Left forelimb (tissue), 1 donor: ENCODE data around the gene SRSF1.

Experiments used
- DNase-seq: peaks from one replicate; pipeline ENCODE4 v3.0.0-alpha.2; 2018; ENCODE audit warnings: low spot score

The SRSF1 gene

GRCh38 chr17:58019039-58019438, 12.0 kb upstream of the SRSF1 start:
- DNase-seq, result no peak

GRCh38 chr17:58010067-58010799, 3.2 kb upstream of the SRSF1 start:
- DNase-seq, result no peak

GRCh38 chr17:58007781-58008706, 998 bp upstream of the SRSF1 start:
- DNase-seq, result no peak

GRCh38 chr17:58006560-58006923, 504 bp downstream of the SRSF1 start:
- peak; percentile 83 for DNase-seq

- DNase-seq, result no peak
These were observed 1.1 kb downstream of the SRSF1 start for GRCh38 chr17:58005728-58006559.

- DNase-seq, result no peak
These were observed 1.9 kb downstream of the SRSF1 start for GRCh38 chr17:58005031-58005727.

GRCh38 chr17:58004060-58004459, 3.0 kb downstream of the SRSF1 start:
- no peak for DNase-seq

GRCh38 chr17:58002973-58003372, 4.1 kb downstream of the SRSF1 start:
- DNase-seq, result no peak

GRCh38 chr17:58002154-58002948, 4.7 kb downstream of the SRSF1 start:
- DNase-seq, result no peak

- DNase-seq, result no peak
These were observed 5.5 kb downstream of the SRSF1 start for GRCh38 chr17:58001461-58002124.

GRCh38 chr17:57999496-58000017, 7.5 kb downstream of the SRSF1 start:
- no peak for DNase-seq

GRCh38 chr17:57999010-57999495, 8.0 kb downstream of the SRSF1 start:
- DNase-seq, result no peak

- no peak for DNase-seq
These were observed 9.8 kb downstream of the SRSF1 start for GRCh38 chr17:57997085-57997809.

- DNase-seq, result peak; percentile 76
These were observed 11.7 kb downstream of the SRSF1 start for GRCh38 chr17:57995076-57995956.

GRCh38 chr17:57994436-57994835, 12.6 kb downstream of the SRSF1 start:
- no peak for DNase-seq

- DNase-seq, result no peak
These were observed 13.3 kb downstream of the SRSF1 start for GRCh38 chr17:57993471-57994365.

- DNase-seq, result no peak
These were observed 15.5 kb downstream of the SRSF1 start for GRCh38 chr17:57991537-57991936.
